GM21447 (cell line): ENCODE results near the gene PRTG.
"Not testable (repeated sequence)": the region's sequence is repeated elsewhere in the genome, so short reads cannot be mapped to it uniquely, and the experiment has no call there.

ENCODE experiments used
- ATAC-seq: cut with Tn5 transposase; IDR thresholded peaks from one replicate; pipeline ENCODE4 v1.9.1; 2021; ENCODE audit not compliant: unreplicated experiment

The PRTG gene

GRCh38 chr15:55743729-55744655 is 1.0 kb upstream of the PRTG start:
- no peak for ATAC-seq

DNA sequence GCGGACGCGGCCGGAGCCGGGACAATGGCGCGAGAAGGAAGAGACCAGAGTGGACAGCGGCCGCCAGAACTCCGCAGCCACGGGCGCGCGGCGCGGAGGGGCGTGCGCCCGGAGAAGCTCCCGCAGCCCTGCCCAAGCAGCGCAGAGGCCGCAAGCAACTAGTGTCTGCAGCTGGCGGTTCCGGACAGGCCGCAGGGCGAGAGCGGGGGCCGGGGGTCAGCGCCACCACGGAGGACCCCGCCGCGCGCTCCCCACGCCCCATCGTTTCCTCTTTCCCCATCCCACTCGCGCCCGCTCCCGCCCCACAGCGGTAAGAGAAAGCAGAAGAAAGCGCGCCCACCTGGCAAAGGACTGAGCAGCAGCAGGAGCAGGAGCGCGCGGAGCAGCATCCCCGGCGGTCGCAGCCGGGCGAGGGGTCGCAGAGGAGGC is 440 bp downstream of the PRTG start:
- ATAC-seq, result no peak

DNA sequence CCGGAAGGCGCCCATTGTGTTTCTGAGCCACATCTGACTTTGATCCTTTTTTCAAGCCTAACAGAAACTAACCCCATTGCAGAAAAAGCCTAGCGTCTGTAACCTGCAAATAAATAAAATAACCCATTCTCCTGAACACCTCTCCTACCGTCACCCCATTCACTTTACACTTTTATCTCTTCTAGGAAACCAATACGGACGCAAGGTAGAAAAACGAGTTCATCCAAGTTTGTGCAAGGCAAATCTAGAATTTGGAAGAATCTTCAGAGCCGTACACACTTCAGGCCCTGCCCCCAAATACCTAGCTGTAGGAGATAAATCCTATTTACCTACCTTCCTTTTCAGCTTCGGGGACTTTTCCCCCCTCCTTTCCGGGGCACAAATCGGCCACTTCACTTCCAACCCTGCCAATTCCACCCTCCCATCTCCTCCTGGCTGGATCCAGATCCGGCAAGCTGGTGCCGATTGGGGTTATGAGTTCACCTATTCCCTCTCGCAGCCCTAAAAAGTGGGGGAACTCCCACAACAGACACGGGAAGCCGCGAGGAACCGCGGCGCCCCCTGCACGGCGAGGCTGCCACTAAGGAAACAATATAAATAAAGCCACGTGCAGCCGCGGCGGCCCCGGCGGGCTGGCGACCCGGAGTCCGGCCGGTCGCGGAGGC is 987 bp downstream of the PRTG start:
- no peak for ATAC-seq

DNA sequence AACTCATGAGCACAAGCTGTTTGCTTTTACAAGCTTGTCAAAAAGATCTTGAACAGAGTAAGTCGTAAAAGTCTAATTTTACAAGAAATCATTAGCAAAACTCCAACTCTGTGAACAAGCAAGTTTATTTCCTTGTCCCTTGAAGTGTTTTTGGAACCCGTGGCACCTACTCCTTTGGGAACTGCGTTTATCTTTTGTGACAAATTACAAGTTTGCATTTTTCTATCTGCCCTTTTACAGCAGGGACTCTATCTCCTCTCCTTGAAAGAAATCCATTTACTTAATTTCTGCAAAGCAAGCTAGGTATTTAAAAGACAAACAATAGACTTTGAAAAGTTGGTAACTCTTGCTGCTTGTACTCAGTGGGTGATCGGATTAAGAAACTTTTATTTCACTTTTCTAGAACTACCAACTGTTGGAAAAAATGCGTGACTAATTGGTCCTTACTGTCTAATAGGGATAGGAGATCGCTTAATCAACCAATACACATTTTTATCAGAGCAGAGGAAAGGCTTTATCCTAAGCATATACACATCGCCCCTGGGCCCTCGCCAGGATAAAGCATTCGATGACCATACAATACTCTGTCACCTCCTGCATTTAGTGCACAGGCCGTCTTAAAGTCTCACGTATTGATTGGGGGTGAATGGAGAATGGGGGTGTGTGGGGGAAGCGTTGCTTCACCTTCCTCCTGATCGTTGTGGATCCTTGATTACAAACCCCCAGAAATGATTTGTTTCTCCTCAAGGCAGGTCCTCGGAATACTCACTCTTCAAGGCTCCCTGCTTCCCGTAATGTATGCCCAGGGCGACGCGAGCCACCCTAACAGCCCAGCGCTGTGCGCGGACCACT is 1.7 kb downstream of the PRTG start:
- ATAC-seq, result no peak

DNA sequence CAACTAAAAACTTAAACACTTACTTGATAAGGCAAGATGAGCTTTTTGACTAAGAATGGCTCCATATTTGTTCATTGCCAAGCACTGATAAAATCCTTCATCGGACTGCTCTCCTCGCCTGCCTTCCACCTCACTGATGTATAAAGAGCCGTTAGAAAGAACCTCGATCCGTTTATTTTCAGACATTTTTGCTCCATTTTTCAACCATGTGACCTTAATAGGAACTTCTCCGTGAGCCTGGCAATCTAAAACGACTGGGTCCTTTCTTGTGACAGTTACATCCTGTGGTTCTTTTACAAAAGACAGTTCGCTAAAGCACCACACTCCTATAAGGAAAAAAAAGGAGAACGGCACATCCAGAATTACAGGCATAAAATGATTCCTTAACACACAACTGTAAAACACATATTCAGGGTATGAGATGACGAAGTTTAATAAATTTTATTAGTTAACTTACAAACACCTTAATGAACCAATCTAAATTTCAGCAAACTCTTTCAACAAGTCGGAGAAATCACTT is 2.5 kb downstream of the PRTG start:
- no peak for ATAC-seq

DNA sequence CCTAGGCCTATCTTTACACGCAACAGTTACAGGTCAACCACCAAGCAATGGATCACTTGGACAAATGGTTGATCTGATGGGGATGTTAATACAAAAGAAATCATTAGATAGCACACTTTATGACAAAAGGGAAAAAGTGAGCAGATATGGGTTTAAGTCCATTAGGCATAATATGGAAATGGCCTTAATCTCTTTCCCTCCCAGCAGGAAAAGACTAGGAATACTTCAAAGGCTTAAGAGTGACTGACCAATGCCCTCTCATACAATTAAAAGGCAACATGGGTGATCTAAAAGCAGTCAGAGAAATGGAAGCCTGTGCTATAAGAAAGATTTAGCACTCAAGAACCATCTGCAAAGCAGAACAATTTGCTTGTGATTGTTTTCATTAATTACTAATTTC is 3.3 kb downstream of the PRTG start:
- ATAC-seq, result no peak

DNA sequence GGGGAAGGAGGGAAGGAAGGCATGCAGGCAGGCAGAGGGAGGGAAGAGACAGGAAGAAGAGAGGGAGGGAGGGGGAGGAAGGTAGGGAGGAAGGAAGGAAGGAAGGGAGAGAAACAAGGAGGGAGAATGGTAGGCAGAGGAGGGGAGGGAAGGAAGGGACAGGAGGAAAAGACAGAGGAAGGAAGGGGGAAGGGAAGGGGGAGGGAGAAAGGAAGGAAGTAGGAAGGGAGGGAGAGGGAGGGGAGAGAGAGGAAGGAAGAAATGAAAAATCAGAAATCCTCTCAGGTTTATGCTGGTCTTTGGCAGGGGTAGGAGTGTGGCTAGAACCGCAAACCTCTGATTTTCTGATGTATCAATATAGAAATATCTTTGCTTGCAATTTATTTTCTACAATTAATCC is 4.2 kb downstream of the PRTG start:
- no peak for ATAC-seq

DNA sequence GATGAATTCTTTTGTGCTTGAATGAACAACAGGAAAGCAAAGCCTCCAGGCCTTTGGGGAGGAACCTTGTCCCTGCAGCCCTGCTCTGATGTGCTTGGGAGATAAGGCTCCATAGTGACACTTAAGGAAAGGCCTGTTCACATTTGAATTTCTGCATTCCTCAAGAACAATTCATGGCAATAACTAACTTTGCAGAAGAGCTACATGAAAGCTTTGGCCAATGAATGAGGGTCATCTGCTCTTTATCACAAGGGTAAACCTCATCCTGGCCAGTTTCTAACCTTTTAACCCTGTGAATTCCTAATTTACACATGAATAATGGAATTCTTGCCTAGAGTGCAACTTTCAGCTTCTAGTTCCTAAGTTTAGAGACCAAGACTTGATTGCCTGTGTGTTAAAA is 5.6 kb downstream of the PRTG start:
- ATAC-seq, result no peak

GRCh38 chr15:55736756-55737155 is 6.2 kb downstream of the PRTG start:
- no peak for ATAC-seq

GRCh38 chr15:55734641-55735040 is 8.3 kb downstream of the PRTG start:
- no peak for ATAC-seq

DNA sequence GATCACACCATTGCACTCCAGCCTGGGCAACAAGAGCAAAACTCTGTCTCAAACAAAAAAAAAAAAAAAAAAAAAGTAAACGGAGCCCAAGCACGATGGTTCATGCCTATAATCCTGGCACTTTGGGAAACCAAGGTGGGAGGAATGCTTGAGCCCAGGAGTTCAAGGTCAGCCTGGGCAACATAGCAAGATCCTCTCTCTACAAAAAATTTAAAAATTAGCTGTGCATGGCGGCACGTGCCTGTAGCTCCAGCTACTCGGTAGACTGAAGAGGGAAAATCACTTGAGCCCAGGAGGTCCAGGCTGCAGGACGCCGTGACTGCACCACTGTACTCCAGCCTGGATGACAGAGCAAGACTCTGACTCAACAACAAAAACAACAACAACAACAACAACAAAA is 9.5 kb downstream of the PRTG start:
- not testable (repeated sequence) for ATAC-seq

DNA sequence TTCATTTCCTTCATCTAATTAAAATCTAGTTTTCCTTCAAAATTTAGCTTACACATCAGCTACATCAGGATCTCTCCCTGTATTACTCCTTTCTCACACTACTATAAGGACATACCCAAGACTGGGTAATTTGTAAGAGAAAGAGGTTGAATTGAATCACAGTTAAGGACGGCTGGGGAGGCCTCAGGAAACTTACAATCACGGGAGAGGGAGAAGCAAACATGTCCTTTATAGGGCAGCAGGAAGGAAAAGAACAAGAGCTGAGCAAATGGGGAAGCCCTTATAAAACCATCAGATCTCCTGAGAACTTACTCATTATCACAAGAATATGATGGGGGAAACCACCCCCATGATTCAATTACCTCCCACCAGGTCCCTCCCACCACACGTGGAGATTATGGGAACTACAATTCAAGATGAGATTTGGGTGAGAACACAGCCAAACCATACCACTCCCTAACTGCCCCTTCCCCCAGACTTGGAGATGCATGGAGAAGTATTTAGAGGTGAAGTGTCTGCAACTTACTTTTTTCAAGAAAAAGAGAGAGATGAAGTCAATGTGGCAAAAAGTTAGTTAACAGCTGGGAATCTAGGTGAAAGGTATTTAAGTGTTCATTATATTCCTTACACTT is 21.3 kb downstream of the PRTG start:
- no peak for ATAC-seq

DNA sequence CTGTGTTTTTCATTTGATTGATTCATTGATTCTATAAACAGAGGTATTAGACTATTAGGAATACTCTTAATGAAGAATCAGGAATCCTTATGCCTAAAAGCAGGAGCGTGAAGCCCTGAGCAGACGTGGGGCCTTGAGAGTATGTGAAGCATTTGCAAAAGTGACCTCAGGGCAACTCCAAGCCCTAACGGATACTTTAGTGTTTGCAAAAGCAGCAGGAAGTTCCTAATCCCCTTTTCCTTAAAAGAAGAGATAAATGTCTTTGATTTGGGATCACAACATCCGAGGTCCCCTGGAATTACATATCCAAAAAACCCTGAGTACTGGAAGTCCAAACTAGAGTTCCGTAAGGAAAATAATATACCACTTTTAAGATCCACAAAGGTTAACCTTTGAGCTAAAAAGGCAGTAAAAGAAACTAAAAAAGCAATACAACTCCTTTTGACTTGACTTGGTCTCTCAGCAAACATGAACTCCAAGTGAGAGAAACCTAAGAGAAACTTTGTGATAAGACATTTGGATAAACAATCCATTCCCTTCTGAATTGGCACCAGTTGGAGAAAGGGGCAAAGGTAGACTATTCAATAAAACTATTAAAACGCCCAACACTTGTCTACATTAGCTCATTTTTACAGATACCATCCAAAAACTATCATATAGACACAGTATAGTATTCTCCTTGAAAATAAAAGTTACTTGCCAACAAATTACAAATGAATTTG is 27.4 kb downstream of the PRTG start:
- no peak for ATAC-seq

DNA sequence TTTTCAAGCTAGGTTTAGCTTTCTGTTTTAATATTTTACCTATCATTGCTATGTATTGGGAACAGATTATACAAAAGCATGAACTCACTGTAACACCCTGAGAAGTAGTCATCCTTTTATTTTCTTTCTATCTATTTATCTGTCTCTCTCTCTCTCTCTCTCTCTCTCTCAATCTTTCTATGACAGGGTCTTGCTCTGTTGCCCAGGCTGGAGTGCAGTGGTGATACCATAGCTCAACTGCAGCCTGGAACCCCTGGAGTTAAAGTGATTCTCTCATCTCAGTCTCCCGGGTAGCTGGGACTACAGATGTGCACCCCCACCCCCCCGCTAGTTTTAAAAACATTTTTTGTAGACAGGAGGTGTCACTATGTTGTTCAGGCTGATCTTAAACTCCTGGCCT is 28.9 kb downstream of the PRTG start:
- ATAC-seq, result no peak

GRCh38 chr15:55712363-55712762 is 30.6 kb downstream of the PRTG start:
- ATAC-seq, result no peak

DNA sequence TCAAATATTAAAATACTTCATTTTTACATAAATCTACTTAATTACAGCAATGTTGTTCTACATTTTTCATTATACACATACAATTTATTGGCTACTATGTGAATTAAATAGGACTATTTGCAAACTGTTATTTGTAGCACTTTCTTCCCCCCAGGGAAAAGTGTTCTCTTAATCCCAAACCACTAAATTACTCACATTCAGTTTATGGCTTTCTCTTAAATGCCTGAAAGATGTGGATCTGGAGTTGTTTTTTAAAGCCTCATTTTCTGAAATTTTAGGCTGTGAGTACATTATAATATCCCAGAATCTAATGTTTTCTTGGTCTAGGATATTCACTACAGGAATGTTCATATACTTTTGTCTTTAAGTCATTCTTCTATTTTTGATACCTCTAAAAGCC is 32.7 kb downstream of the PRTG start:
- no peak for ATAC-seq

GRCh38 chr15:55709458-55709857 is 33.5 kb downstream of the PRTG start:
- no peak for ATAC-seq

GRCh38 chr15:55708720-55709119 is 34.2 kb downstream of the PRTG start:
- ATAC-seq, result no peak

DNA sequence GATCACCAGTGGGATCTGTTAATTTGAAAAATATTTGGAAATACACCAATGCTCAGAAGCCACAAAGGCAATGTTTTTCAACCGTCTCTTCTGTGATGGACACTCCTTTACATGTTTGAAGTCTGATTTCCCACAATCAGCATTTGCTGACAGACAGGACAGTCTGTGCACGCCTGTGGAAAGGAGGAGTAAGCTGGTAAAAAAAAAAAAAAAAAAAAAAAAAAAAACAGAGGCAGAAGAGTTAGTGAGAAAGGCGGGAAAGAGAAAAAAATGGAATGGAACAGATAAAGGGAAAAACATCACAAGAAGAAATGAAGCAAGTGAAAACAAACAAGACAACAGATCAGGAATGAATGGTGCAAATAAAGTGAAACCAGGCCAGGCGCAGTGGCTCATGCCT is 35.0 kb downstream of the PRTG start:
- no peak for ATAC-seq

DNA sequence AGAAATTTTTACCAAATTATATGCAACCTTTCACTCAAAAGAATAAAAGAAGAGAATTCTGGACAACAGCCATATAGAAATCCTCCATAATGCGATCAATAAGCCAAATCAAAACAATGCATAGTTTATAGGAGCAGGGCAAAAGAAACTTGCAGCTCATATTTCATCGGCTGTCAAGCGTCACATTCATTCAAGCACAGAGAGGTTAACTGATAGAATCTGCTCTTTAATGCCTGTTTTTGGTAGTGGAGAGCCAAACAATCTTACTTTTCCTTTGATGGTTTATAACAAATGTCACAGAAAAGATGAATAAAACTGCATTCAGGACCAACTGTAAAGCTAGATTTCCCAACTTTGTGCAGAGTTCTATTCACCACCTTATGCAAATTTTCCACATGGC is 35.4 kb downstream of the PRTG start:
- no peak for ATAC-seq
